Superior temporal gyrus (tissue), 1 donor: ENCODE results near the gene RITA1.

ENCODE experiments used
- DNase-seq: peaks from one replicate; pipeline ENCODE4 v3.0.0-alpha.2; 2016; ENCODE audit errors: extremely low spot score

RITA1 gene

DNA sequence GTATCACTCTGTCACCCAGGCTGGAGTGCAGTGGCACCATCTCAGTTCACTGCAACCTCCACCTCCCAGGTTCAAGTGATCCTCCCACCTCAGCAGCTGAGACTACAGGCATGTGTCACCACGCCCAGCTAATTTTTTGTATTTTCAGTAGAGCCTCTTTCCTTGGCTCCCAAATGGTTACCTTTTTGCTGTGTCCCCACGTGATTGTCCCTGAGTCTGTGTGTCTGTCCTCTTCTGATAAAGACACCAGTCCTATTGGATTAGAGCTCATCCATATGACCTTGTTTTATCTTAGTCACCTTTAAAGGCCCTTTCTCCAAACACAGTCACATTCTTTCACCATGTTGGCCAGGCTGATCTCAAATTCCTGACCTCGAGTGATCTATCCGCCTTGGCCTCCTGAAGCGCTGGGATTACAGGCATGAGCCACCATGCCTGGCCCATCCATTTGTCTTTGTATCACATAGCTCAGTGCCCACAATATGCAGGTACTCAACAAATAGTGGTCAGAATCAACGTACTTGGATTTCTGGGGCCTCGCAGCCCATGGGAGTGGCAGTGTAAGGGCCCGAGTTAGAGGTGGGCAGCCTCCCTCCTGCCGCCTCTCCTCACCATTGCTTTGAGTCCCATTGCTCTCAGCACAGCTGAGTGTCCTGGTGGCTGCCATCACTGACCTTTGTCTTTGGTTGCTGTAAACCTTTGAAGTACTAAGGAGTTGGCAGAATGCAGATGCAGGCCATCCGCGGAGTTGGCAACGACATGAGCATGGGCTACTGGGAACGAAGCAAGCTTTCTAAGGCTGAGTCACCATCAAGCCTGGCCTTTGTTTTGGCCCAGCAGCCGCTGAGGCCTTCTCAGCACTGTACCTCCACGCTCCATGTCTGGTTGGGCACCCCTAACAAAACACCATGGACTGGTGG, 45.1 kb downstream of the RITA1 start:
- no peak for DNase-seq

DNA sequence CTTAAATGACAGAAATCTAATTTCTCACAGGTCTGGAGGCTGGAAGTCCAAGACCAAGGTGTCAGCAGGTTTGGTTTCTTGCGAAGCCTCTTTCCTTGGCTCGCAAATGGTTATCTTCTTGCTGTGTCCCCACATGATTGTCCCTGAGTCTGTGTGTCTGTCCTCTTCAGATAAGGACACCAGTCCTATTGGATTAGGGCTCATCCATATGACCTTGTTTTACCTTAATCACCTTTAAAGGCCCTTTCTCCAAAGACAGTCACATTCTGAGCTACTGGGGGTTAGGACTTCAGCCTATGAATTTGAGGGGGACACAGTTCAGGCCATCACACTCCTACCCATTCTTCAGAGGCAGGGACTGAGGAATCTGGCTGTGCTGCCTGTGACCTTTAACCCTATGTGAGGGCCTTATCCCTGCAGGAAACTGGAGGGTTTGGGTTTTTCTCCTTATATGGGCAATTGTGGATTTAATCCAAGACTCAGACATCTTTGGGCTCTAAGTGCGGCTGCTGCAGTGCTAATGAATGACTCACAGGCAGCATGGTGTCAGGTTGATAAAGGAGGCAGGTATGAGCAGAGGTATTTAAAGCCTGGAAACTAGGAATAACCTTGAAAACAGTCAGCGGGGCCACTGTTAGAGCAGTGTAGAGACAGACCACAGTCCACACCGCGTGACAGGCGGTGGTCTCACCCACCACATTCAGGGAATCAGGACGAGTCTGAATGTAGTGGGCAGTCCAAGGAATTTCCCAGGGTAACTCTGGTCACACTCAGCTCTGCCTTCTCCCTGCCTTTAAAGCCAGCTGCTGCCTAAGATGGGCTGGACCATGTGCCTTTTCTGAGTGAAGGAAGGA, 45.9 kb downstream of the RITA1 start:
- no peak for DNase-seq

DNA sequence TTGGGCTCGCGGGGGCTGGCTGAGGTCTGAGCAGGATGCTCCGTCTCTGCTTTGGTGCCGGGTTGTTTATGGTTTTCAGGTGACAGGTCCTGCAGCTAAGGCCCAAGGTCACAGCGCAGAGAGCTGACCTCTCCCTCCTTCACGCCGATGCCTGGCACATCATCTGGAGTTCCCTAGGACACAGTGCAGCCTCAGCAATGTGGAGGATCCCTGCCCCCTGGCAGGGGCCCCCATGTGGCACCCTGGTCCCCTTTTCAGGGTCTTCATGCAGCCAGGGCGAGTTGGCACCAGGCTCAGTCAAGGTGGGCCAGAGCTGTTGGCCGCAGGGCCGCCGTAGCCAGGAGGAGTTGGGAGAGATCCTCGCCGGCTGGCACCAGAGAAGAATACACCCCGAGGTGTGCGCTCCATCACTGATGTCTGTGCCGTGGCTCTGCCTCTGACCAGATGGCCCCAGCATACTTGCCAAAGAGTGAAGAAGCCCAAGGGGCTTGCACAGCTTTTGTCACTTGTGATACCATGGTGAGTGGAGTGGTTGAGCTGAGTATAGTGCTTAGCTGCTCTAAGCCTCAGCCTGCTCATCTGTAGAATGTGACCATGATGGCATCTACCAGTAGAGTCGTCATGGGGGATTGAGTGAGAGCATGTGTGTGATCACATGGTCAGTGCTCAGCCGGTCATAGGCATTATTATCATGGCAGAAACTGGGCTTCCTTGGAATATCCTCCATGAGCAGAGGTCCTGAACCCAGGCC, 46.7 kb downstream of the RITA1 start:
- no peak for DNase-seq

GRCh38 chr12:113232840-113233585, 47.5 kb downstream of the RITA1 start:
- peak; percentile 77 for DNase-seq

- DNase-seq, result no peak
Observed at GRCh38 chr12:113233967-113234366, 48.4 kb downstream of the RITA1 start.

GRCh38 chr12:113234483-113234882, 49.0 kb downstream of the RITA1 start:
- no peak for DNase-seq

- DNase-seq, result no peak
Observed at GRCh38 chr12:113235976-113236375, 50.5 kb downstream of the RITA1 start.

- no peak for DNase-seq
Observed at GRCh38 chr12:113236539-113237399, 51.2 kb downstream of the RITA1 start.

DNA sequence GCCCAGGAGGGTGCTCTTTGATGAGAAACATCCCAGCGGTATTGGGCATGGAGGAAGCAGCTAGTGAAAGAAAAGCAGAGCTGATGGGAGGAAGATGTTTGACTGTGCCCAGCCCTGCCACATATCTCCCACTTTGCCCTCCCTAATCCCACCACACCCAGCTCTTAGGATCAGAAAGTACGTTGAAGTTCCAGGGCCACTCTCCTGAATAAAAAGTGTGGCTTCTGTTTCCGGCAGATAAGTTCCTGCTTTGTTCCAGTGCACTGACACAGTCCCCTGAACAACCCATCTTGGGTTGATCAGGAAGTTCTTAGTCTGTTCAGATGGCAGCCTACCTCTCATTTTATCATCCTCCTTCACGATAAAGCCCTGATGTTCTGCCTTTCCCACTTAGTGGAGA, 52.2 kb downstream of the RITA1 start:
- no peak for DNase-seq

GRCh38 chr12:113238309-113238708, 52.8 kb downstream of the RITA1 start:
- DNase-seq, result no peak

- no peak for DNase-seq
Observed at GRCh38 chr12:113239288-113239771, 53.8 kb downstream of the RITA1 start.

- DNase-seq, result no peak
Observed at GRCh38 chr12:113239811-113240331, 54.4 kb downstream of the RITA1 start.

DNA sequence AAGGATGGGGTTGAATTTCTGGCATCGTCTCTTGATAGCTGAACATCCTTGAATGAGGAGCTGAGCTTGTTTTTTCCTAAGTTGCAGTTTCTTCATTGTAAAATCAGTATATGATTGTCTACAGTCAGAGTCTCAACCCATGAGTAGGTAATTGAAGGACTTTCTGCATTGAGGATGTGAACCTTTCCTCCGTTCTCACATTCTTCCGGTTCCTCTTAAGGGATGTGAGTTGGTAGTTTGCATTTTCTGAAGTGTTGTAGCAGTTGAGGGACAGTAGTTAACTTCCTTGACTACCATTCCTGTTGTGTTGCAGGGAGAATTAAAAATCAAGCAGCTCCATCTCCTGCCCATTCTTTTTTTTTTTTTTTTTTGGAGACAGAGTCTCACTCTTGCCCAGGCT, 54.9 kb downstream of the RITA1 start:
- no peak for DNase-seq

- no peak for DNase-seq
Observed at GRCh38 chr12:113241191-113242025, 55.9 kb downstream of the RITA1 start.
